HEK293 (cell line): Measurements from ENCODE around the gene FOLR2.

Experiments
- KLF10 ChIP-seq: fragments of 450-650 bp; IDR thresholded peaks from 2 replicates; pipeline ENCODE4 v1.5.1; 2018; ENCODE audit warnings: missing biosample characterization, mild to moderate bottlenecking, missing genetic modification characterization
- PRDM1 ChIP-seq: fragments of 450-650 bp; formaldehyde crosslinking; IDR thresholded peaks from 2 replicates; pipeline ENCODE4; 2016; ENCODE audit warnings: missing biosample characterization, missing genetic modification characterization
- WT1 ChIP-seq: fragments of 450-650 bp; formaldehyde crosslinking; IDR thresholded peaks from 2 replicates; pipeline ENCODE4 v1.5.1; 2016; ENCODE audit warnings: missing biosample characterization, missing genetic modification characterization
- YY1 ChIP-seq: fragments of 450-650 bp; formaldehyde crosslinking; IDR thresholded peaks from 2 replicates; pipeline ENCODE4 v1.5.1; 2018; ENCODE audit warnings: missing biosample characterization, missing genetic modification characterization
- ZBTB21 ChIP-seq: fragments of 450-650 bp; formaldehyde crosslinking; IDR thresholded peaks from 2 replicates; pipeline ENCODE4 v1.5.1; 2017; ENCODE audit warnings: missing biosample characterization, missing genetic modification characterization
- ZBTB49 ChIP-seq: fragments of 450-650 bp; formaldehyde crosslinking; IDR thresholded peaks from 2 replicates; pipeline ENCODE4 v1.5.1; 2016; ENCODE audit warnings: missing biosample characterization, missing genetic modification characterization, low read depth
- ZNF121 ChIP-seq: fragments of 450-650 bp; formaldehyde crosslinking; IDR thresholded peaks from 2 replicates; pipeline ENCODE4 v1.5.1; 2016; ENCODE audit warnings: missing biosample characterization, missing genetic modification characterization
- ZNF18 ChIP-seq: fragments of 450-650 bp; formaldehyde crosslinking; IDR thresholded peaks from 2 replicates; pipeline ENCODE4 v1.5.1; 2016; ENCODE audit warnings: missing biosample characterization, missing genetic modification characterization
- ZNF24 ChIP-seq: fragments of 450-650 bp; formaldehyde crosslinking; IDR thresholded peaks from 2 replicates; pipeline ENCODE4 v1.5.1; 2016; ENCODE audit warnings: missing biosample characterization, missing genetic modification characterization
- ZNF341 ChIP-seq: fragments of 450-650 bp; formaldehyde crosslinking; IDR thresholded peaks from 2 replicates; pipeline ENCODE4; 2016; ENCODE audit warnings: low read depth, missing biosample characterization, missing genetic modification characterization
- ZNF701 ChIP-seq: fragments of 450-650 bp; formaldehyde crosslinking; IDR thresholded peaks from 2 replicates; pipeline ENCODE4 v1.5.1; 2016; ENCODE audit warnings: missing biosample characterization, missing genetic modification characterization
- ZNF792 ChIP-seq: fragments of 450-650 bp; formaldehyde crosslinking; IDR thresholded peaks from 2 replicates; pipeline ENCODE4 v1.5.1; 2016; ENCODE audit warnings: missing biosample characterization, missing genetic modification characterization
- TF ChIP-seq, protein P1 (sequence below): fragments of 450-650 bp; formaldehyde crosslinking; IDR thresholded peaks from 2 replicates; pipeline ENCODE4 v1.5.1; 2016; ENCODE audit warnings: missing biosample characterization, missing genetic modification characterization
- TF ChIP-seq, protein P2 (sequence below): fragments of 450-650 bp; formaldehyde crosslinking; IDR thresholded peaks from 2 replicates; pipeline ENCODE4 v1.5.1; 2016; ENCODE audit warnings: missing biosample characterization, missing genetic modification characterization

DNA sequence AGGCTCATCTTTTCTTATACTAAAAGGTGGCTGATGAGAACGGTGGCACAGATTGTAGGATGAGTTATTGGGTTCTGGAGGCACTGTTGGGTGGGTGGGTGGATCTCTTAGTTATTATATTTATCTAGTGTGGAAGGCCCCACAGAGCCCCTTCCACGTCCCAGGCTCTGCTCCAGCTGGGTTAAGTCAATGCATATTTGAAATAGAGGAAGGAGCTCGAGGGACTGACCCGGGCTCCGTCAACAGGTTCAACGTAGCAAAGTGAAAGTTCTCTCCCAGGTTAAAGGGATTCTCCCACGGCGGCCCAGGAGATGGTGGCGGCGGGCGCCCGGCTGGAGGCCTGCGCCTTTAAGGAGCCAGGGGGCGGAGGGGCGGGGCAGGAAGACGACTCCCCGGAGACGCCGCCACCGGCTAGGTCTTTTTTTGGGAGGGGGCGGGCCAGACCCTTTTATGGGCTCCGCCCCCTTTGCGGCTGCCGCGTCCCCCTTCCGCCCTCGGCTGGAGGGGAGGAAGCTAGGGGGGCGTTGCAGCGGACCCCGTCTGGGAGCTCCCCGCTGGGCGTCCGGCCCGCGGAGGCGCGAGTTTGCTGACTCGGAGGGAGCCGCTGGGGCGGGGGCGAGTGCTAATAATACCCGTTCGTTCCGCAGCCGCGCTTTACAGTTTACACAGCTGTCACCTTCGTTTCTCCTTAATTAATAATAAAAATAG, 6.5 kb downstream of the FOLR2 start:
- TF ChIP-seq ZBTB49 (tag by site-specific recombination), result no peak
- TF ChIP-seq, protein P1, sequence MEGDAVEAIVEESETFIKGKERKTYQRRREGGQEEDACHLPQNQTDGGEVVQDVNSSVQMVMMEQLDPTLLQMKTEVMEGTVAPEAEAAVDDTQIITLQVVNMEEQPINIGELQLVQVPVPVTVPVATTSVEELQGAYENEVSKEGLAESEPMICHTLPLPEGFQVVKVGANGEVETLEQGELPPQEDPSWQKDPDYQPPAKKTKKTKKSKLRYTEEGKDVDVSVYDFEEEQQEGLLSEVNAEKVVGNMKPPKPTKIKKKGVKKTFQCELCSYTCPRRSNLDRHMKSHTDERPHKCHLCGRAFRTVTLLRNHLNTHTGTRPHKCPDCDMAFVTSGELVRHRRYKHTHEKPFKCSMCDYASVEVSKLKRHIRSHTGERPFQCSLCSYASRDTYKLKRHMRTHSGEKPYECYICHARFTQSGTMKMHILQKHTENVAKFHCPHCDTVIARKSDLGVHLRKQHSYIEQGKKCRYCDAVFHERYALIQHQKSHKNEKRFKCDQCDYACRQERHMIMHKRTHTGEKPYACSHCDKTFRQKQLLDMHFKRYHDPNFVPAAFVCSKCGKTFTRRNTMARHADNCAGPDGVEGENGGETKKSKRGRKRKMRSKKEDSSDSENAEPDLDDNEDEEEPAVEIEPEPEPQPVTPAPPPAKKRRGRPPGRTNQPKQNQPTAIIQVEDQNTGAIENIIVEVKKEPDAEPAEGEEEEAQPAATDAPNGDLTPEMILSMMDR (tag by site-specific recombination), result no peak; the same call in 1 of the 2 replicates
- TF ChIP-seq ZNF18 (tag by site-specific recombination), result no peak
- no peak for TF ChIP-seq YY1
- no peak for TF ChIP-seq ZNF24 (tag by site-specific recombination)
- peak; percentile 90 for TF ChIP-seq KLF10
- TF ChIP-seq PRDM1 (tag by site-specific recombination), result no peak
- peak; percentile 58 for TF ChIP-seq WT1 (tag by site-specific recombination)
- TF ChIP-seq ZNF341 (tag by site-specific recombination), result peak; percentile 46
- TF ChIP-seq, protein P2, sequence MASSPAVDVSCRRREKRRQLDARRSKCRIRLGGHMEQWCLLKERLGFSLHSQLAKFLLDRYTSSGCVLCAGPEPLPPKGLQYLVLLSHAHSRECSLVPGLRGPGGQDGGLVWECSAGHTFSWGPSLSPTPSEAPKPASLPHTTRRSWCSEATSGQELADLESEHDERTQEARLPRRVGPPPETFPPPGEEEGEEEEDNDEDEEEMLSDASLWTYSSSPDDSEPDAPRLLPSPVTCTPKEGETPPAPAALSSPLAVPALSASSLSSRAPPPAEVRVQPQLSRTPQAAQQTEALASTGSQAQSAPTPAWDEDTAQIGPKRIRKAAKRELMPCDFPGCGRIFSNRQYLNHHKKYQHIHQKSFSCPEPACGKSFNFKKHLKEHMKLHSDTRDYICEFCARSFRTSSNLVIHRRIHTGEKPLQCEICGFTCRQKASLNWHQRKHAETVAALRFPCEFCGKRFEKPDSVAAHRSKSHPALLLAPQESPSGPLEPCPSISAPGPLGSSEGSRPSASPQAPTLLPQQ, result peak; percentile 52; the same call in 1 of the 2 replicates
- TF ChIP-seq ZNF792 (tag by site-specific recombination), result no peak
- TF ChIP-seq ZNF701, result no peak
- no peak for TF ChIP-seq ZNF121 (tag by site-specific recombination)
- no peak for TF ChIP-seq ZBTB21 (tag by site-specific recombination)
